ENCODE data around the gene ADSS1. TPM values are rescaled to one million over a fixed set of nuclear protein-coding genes. Genes with fewer than 3 reads are reported as not detected.

The ADSS1 gene
- total RNA-seq, result 89.8 TPM

- Histone ChIP-seq H3K27ac (ENCODE audit: low read depth, low read length) (peak within 1 kb of the TSS; percentile 98), H3K4me1 (ENCODE audit: control insufficient read depth in 3 of 3, insufficient read depth in 3 of 3, low read length in 3 of 3) (peaks cover 73 to 84% (median 77%) of the 10 kb centered on the region in 3 donors), H3K9ac (ENCODE audit: low read depth in 1 of 3, low read length in 3 of 3) (peak within 1 kb of the TSS; percentile 91 to 98 (median 92)), H3K9me3 (ENCODE audit: control insufficient read depth in 3 of 3, low read length in 3 of 3) (no peaks in the 10 kb centered on the region), H3K27me3 (ENCODE audit: control insufficient read depth in 3 of 3, insufficient read depth in 3 of 3, low read length in 3 of 3) (no peaks in the 10 kb centered on the region), H3K36me3 (ENCODE audit: control insufficient read depth in 3 of 3, insufficient read depth in 3 of 3, low read length in 3 of 3) (peaks cover 5 to 16% (median 6%) of the 10 kb centered on the region in 3 donors), H3K4me3 (ENCODE audit: low read length in 3 of 3) (peak within 1 kb of the TSS; percentile 71 to 86 (median 83))
Observed at GRCh38 chr14:104723651-104724406, at the start of gene ADSS1. ADSS1 (plus strand) TSS chr14:104724229; CDS start chr14:104724271, 42 bp downstream.

- no peaks in the 10 kb centered on the region for H3K9me3 ChIP-seq (ENCODE audit: control insufficient read depth in 3 of 3, low read length in 3 of 3)
- H3K9ac ChIP-seq (ENCODE audit: low read depth in 1 of 3, low read length in 3 of 3), result no peak overlapping the region
- H3K4me3 ChIP-seq (ENCODE audit: low read length in 3 of 3), result no peak overlapping the region
- no peaks in the 10 kb centered on the region for H3K36me3 ChIP-seq (ENCODE audit: control insufficient read depth in 3 of 3, insufficient read depth in 3 of 3, low read length in 3 of 3)
- H3K27me3 ChIP-seq (ENCODE audit: control insufficient read depth in 3 of 3, insufficient read depth in 3 of 3, low read length in 3 of 3), result no peaks in the 10 kb centered on the region
- peaks cover 22 to 31% (median 24%) of the 10 kb centered on the region in 3 donors for H3K4me1 ChIP-seq (ENCODE audit: control insufficient read depth in 3 of 3, insufficient read depth in 3 of 3, low read length in 3 of 3)
- no peak overlapping the region for H3K27ac ChIP-seq (ENCODE audit: low read depth, low read length)
Observed at GRCh38 chr14:104675447-104675846, 48.6 kb upstream of the ADSS1 start.

- Histone ChIP-seq H3K36me3 (ENCODE audit: control insufficient read depth in 3 of 3, insufficient read depth in 3 of 3, low read length in 3 of 3) (no peaks in the 10 kb centered on the region), H3K27me3 (ENCODE audit: control insufficient read depth in 3 of 3, insufficient read depth in 3 of 3, low read length in 3 of 3) (no peaks in the 10 kb centered on the region), H3K9ac (ENCODE audit: low read depth in 1 of 3, low read length in 3 of 3) (no peak overlapping the region), H3K9me3 (ENCODE audit: control insufficient read depth in 3 of 3, low read length in 3 of 3) (no peaks in the 10 kb centered on the region), H3K4me3 (ENCODE audit: low read length in 3 of 3) (no peak overlapping the region), H3K27ac (ENCODE audit: low read depth, low read length) (no peak overlapping the region), H3K4me1 (ENCODE audit: control insufficient read depth in 3 of 3, insufficient read depth in 3 of 3, low read length in 3 of 3) (peaks cover 28 to 38% (median 31%) of the 10 kb centered on the region in 3 donors)
Observed at GRCh38 chr14:104676130-104676693, 47.8 kb upstream of the ADSS1 start.

- Histone ChIP-seq H3K36me3 (ENCODE audit: control insufficient read depth in 3 of 3, insufficient read depth in 3 of 3, low read length in 3 of 3) (no peaks in the 10 kb centered on the region), H3K4me3 (ENCODE audit: low read length in 3 of 3) (peak overlapping the region; percentile 59 to 71 (median 68)), H3K4me1 (ENCODE audit: control insufficient read depth in 3 of 3, insufficient read depth in 3 of 3, low read length in 3 of 3) (peaks cover 35 to 45% (median 38%) of the 10 kb centered on the region in 3 donors), H3K9me3 (ENCODE audit: control insufficient read depth in 3 of 3, low read length in 3 of 3) (no peaks in the 10 kb centered on the region), H3K9ac (ENCODE audit: low read depth in 1 of 3, low read length in 3 of 3) (peak overlapping the region; percentile 62 to 77 (median 63)), H3K27me3 (ENCODE audit: control insufficient read depth in 3 of 3, insufficient read depth in 3 of 3, low read length in 3 of 3) (no peaks in the 10 kb centered on the region), H3K27ac (ENCODE audit: low read depth, low read length) (peak overlapping the region; percentile 71)
Observed at GRCh38 chr14:104676694-104677511, 47.1 kb upstream of the ADSS1 start.

- peak overlapping the region; percentile 62 to 77 (median 63) for H3K9ac ChIP-seq (ENCODE audit: low read depth in 1 of 3, low read length in 3 of 3)
- H3K27me3 ChIP-seq (ENCODE audit: control insufficient read depth in 3 of 3, insufficient read depth in 3 of 3, low read length in 3 of 3), result no peaks in the 10 kb centered on the region
- H3K4me3 ChIP-seq (ENCODE audit: low read length in 3 of 3), result peak overlapping the region; percentile 59 to 71 (median 68)
- H3K4me1 ChIP-seq (ENCODE audit: control insufficient read depth in 3 of 3, insufficient read depth in 3 of 3, low read length in 3 of 3), result peaks cover 44 to 53% (median 46%) of the 10 kb centered on the region in 3 donors
- H3K36me3 ChIP-seq (ENCODE audit: control insufficient read depth in 3 of 3, insufficient read depth in 3 of 3, low read length in 3 of 3), result no peaks in the 10 kb centered on the region
- no peaks in the 10 kb centered on the region for H3K9me3 ChIP-seq (ENCODE audit: control insufficient read depth in 3 of 3, low read length in 3 of 3)
- H3K27ac ChIP-seq (ENCODE audit: low read depth, low read length), result peak overlapping the region; percentile 71
Observed at GRCh38 chr14:104677512-104678332, 46.3 kb upstream of the ADSS1 start.

GRCh38 chr14:104678346-104678745, 45.7 kb upstream of the ADSS1 start:
- Histone ChIP-seq H3K27me3 (ENCODE audit: control insufficient read depth in 3 of 3, insufficient read depth in 3 of 3, low read length in 3 of 3) (no peaks in the 10 kb centered on the region), H3K27ac (ENCODE audit: low read depth, low read length) (peak overlapping the region; percentile 71)

GRCh38 chr14:104678901-104679705, 44.9 kb upstream of the ADSS1 start:
- Histone ChIP-seq H3K9me3 (ENCODE audit: control insufficient read depth in 3 of 3, low read length in 3 of 3) (no peaks in the 10 kb centered on the region), H3K36me3 (ENCODE audit: control insufficient read depth in 3 of 3, insufficient read depth in 3 of 3, low read length in 3 of 3) (no peaks in the 10 kb centered on the region), H3K27me3 (ENCODE audit: control insufficient read depth in 3 of 3, insufficient read depth in 3 of 3, low read length in 3 of 3) (no peaks in the 10 kb centered on the region), H3K4me3 (ENCODE audit: low read length in 3 of 3) (no peak overlapping the region), H3K4me1 (ENCODE audit: control insufficient read depth in 3 of 3, insufficient read depth in 3 of 3, low read length in 3 of 3) (peaks cover 44 to 55% (median 47%) of the 10 kb centered on the region in 3 donors), H3K27ac (ENCODE audit: low read depth, low read length) (peak overlapping the region; percentile 71), H3K9ac (ENCODE audit: low read depth in 1 of 3, low read length in 3 of 3) (peak overlapping the region in 1 of 3 donors; percentile 77)

More at GRCh38 chr14:104678346-104678745, 45.7 kb upstream of the ADSS1 start:
- no peaks in the 10 kb centered on the region for H3K36me3 ChIP-seq (ENCODE audit: control insufficient read depth in 3 of 3, insufficient read depth in 3 of 3, low read length in 3 of 3)
- peaks cover 44 to 55% (median 47%) of the 10 kb centered on the region in 3 donors for H3K4me1 ChIP-seq (ENCODE audit: control insufficient read depth in 3 of 3, insufficient read depth in 3 of 3, low read length in 3 of 3)
- H3K9ac ChIP-seq (ENCODE audit: low read depth in 1 of 3, low read length in 3 of 3), result peak overlapping the region; percentile 62 to 77 (median 63)
- H3K9me3 ChIP-seq (ENCODE audit: control insufficient read depth in 3 of 3, low read length in 3 of 3), result no peaks in the 10 kb centered on the region
- H3K4me3 ChIP-seq (ENCODE audit: low read length in 3 of 3), result peak overlapping the region; percentile 59 to 71 (median 68)

- Histone ChIP-seq H3K36me3 (ENCODE audit: control insufficient read depth in 3 of 3, insufficient read depth in 3 of 3, low read length in 3 of 3) (no peaks in the 10 kb centered on the region), H3K9ac (ENCODE audit: low read depth in 1 of 3, low read length in 3 of 3) (peak overlapping the region in 1 of 3 donors; percentile 70), H3K27me3 (ENCODE audit: control insufficient read depth in 3 of 3, insufficient read depth in 3 of 3, low read length in 3 of 3) (no peaks in the 10 kb centered on the region), H3K27ac (ENCODE audit: low read depth, low read length) (peak overlapping the region; percentile 81), H3K4me3 (ENCODE audit: low read length in 3 of 3) (no peak overlapping the region), H3K4me1 (ENCODE audit: control insufficient read depth in 3 of 3, insufficient read depth in 3 of 3, low read length in 3 of 3) (peaks cover 44 to 57% (median 47%) of the 10 kb centered on the region in 3 donors), H3K9me3 (ENCODE audit: control insufficient read depth in 3 of 3, low read length in 3 of 3) (no peaks in the 10 kb centered on the region)
Observed at GRCh38 chr14:104680056-104680805, 43.8 kb upstream of the ADSS1 start.
